CD4-positive, alpha-beta T cell treated with Interferon gamma for 1 hour (primary cell): Measurements from ENCODE around the gene LDLRAD4.
"Not testable (repeated sequence)": the region's sequence is repeated elsewhere in the genome, so short reads cannot be mapped to it uniquely, and the experiment has no call there.

Source experiments
- DNase-seq: peaks from one replicate; pipeline ENCODE4 v3.0.0-alpha.2; 2020

Gene LDLRAD4

GRCh38 chr18:13454363-13455150 is 236.0 kb downstream of the LDLRAD4 start:
- DNase-seq = no peak

- no peak for DNase-seq
Observed at GRCh38 chr18:13455471-13455870, 236.9 kb downstream of the LDLRAD4 start.

- no peak for DNase-seq
Observed at GRCh38 chr18:13455960-13456481, 237.5 kb downstream of the LDLRAD4 start.

- DNase-seq = no peak
Observed at GRCh38 chr18:13456736-13457271, 238.2 kb downstream of the LDLRAD4 start.

GRCh38 chr18:13457327-13457726 is 238.8 kb downstream of the LDLRAD4 start:
- no peak for DNase-seq

GRCh38 chr18:13460946-13461345 is 242.4 kb downstream of the LDLRAD4 start:
- DNase-seq = no peak

GRCh38 chr18:13461469-13461868 is 242.9 kb downstream of the LDLRAD4 start:
- DNase-seq = no peak

GRCh38 chr18:13461936-13462335 is 243.4 kb downstream of the LDLRAD4 start:
- no peak for DNase-seq

- DNase-seq = no peak
Observed at GRCh38 chr18:13462686-13463085, 244.1 kb downstream of the LDLRAD4 start.

- DNase-seq = no peak
Observed at GRCh38 chr18:13463526-13464210, 245.1 kb downstream of the LDLRAD4 start.

GRCh38 chr18:13464432-13465123 is 246.0 kb downstream of the LDLRAD4 start:
- peak; percentile 77 for DNase-seq

- no peak for DNase-seq
Observed at GRCh38 chr18:13465124-13465446, 246.5 kb downstream of the LDLRAD4 start.

- no peak for DNase-seq
Observed at GRCh38 chr18:13465476-13465875, 246.9 kb downstream of the LDLRAD4 start.

- DNase-seq = no peak
Observed at GRCh38 chr18:13470516-13471197, 252.1 kb downstream of the LDLRAD4 start.

GRCh38 chr18:13471198-13471845 is 252.8 kb downstream of the LDLRAD4 start:
- DNase-seq = no peak

GRCh38 chr18:13471971-13472628 is 253.5 kb downstream of the LDLRAD4 start:
- DNase-seq = no peak

GRCh38 chr18:13473751-13474150 is 255.2 kb downstream of the LDLRAD4 start:
- no peak for DNase-seq

GRCh38 chr18:13474336-13474735 is 255.8 kb downstream of the LDLRAD4 start:
- DNase-seq = no peak

- no peak for DNase-seq
Observed at GRCh38 chr18:13474907-13475545, 256.5 kb downstream of the LDLRAD4 start.

GRCh38 chr18:13476312-13476711 is 257.8 kb downstream of the LDLRAD4 start:
- DNase-seq = not testable (repeated sequence)

- DNase-seq = no peak
Observed at GRCh38 chr18:13477147-13477683, 258.7 kb downstream of the LDLRAD4 start.
